Heart right ventricle (tissue), 16 donors: Measurements from ENCODE around the gene DCTD. TPM values are rescaled to one million over a fixed set of nuclear protein-coding genes. Genes with fewer than 3 reads are reported as not detected.

ENCODE experiments used
- ATAC-seq, 8 donors: fragments of 200-7000 bp; cut with Tn5 transposase; one replicate each; pipeline ENCODE4 v1.9.1; 2020; ENCODE audit warnings: mild to moderate bottlenecking in 8 of 8, moderate library complexity in 8 of 8, moderate number of reproducible peaks in 1 of 8
- DNase-seq, 2 donors: peaks; one replicate each; pipeline ENCODE4 v3.0.0-alpha.2; 2020
- H3K27ac ChIP-seq, 10 donors: fragments of 200-600 bp; sonication (generic) in 2 of 10; one replicate each; pipeline versions ENCODE4 v1.5.0 to v1.8.0; 2020 to 2022; ENCODE audit warnings: mild to moderate bottlenecking in 3 of 10
- H3K27me3 ChIP-seq, 7 donors: fragments of 200-600 bp; one replicate each; pipeline ENCODE4 v1.8.0; 2021 to 2022; ENCODE audit warnings: mild to moderate bottlenecking in 2 of 7
- H3K36me3 ChIP-seq, 9 donors: fragments of 200-600 bp; sonication (generic) in 1 of 9; one replicate each; pipeline versions ENCODE4 v1.5.0 to v1.8.0; 2020 to 2022; ENCODE audit warnings: mild to moderate bottlenecking in 2 of 9
- H3K4me1 ChIP-seq, 9 donors: fragments of 200-600 bp; sonication (generic) in 1 of 9; one replicate each; pipeline versions ENCODE4 v1.5.0 to v1.8.0; 2020 to 2022; ENCODE audit warnings: mild to moderate bottlenecking in 4 of 9
- H3K4me3 ChIP-seq, 10 donors: fragments of 200-600 bp; sonication (generic) in 2 of 10; one replicate each; pipeline versions ENCODE4 v1.5.0 to v1.8.0; 2020 to 2022; ENCODE audit warnings: mild to moderate bottlenecking in 7 of 10, moderate library complexity in 2 of 10
- H3K9me3 ChIP-seq, 11 donors: fragments of 200-600 bp in 10 of 11; sonication (generic) in 2 of 11; one replicate each; pipeline versions ENCODE4 v1.5.0 to v1.8.0; 2013 to 2022; ENCODE audit warnings: mild to moderate bottlenecking in 2 of 11, control low read depth in 1 of 11, moderate library complexity in 1 of 11
- CTCF ChIP-seq, 9 donors: fragments of 200-600 bp; sonication (generic) in 2 of 9; IDR thresholded peaks; one replicate each; pipeline versions ENCODE4 v1.5.0 to v1.8.0; 2021 to 2022; ENCODE audit warnings: antibody characterized with exemption in 9 of 9, mild to moderate bottlenecking in 5 of 9, moderate library complexity in 1 of 9
- WGBS, 2 donors: extraction: QIAGEN DNeasy Blood & Tissue Kit; methylation state at CpG; one replicate each; pipeline ENCODE4 v1.1.7; 2013; ENCODE audit warnings: inconsistent platforms in 1 of 2; 5-methylcytosine and 5-hydroxymethylcytosine counted together
- intact Hi-C, 10 donors: fragments of 100-400 bp; cut with DNase I; formaldehyde crosslinking; loops; one replicate each; pipeline versions ENCODE4 v1.11.1 to v1.14.2; 2022
- polyA plus RNA-seq, 2 donors: library from polyadenylated mRNA; stranded (reverse); fragments of 200-250 nt; gene quantifications; one replicate each; pipeline ENCODE4 v1.2.3, GENCODE V29; 2013
- total RNA-seq, 10 donors: library from RNA; stranded (reverse); fragmentation: NEBNext Ultra II Directional in 3 of 10; extraction: Animal tissue kit (Norgen Biotek cat#: 25700) in 3 of 10; gene quantifications; one replicate each; pipeline versions ENCODE4 v1.2.1 to v1.2.4, GENCODE V29; 2021 to 2023
- donor health status: Arrhythmogenic right ventricular cardiomyopathy.
- donor health status: ischemic (EF 13 %, LVEDD 7.1; RV severe dilation, severe dysfunction).
- donor health status: healthy with polysubstance abuse.
- donor health status: DM: no; HTN: yes; CAD: no.
- donor health status: DM: no; HTN: no; CAD: no.
- donor health status: ischemic (EF 25% LVEDD 6.9; RV normal size, moderate dysfunction).
- donor health status: ischemic (EF 25% LVEDD 5.7; RV mildly dilated, moderate dysfunction).
- donor health status: healthy.
- donor health status: DM: yes; HTN: yes; CAD: no.
- donor health status: Ischemic cardiomyopathy.
- donor health status: ischemic (EF 35%, LVEDD 5.7; RV mildly dilated, moderate dysfunction).
- donor health status: nonischemic (EF 11% LVEDD 7.7; RV severe dilation, severe dysfunction).
- donor health status: DM: yes; HTN: yes; CAD: no.
- donor health status: PGD.
- donor health status: ischemic (EF 29% LVEDD 5.4; RV normal size, mild dysfunction).
- donor health status: nonischemic (EF 23%, LVEDD 6.1; RV moderate dilation, normal function).

Gene DCTD
- total and polyA plus RNA-seq, 12 donors = 16.8 to 53.1 (median 38.5) TPM

GRCh38 chr4:182886768-182887167 lies 30.4 kb downstream of the DCTD start:
- ATAC-seq = no peak
- TF ChIP-seq CTCF (IDR thresholded peaks at IDR 0.05) = no peak
- intact Hi-C loops = no loop called here
- 98% methylated on average over 9 of the region's 9 CpGs for WGBS, 2 donors
- Histone ChIP-seq H3K9me3 (peaks cover 0 to 14% (median 6%) of the 10 kb centered on the region in 11 donors), H3K27ac (no peak overlapping the region), H3K4me3 (no peak overlapping the region), H3K36me3 (peaks cover 0 to 85% (median 33%) of the 10 kb centered on the region in 9 donors), H3K27me3 (no peaks in the 10 kb centered on the region), H3K4me1 (peaks cover 0 to 6% (median 0%) of the 10 kb centered on the region in 9 donors)
- DNase-seq = no peak

- 80 to 84% methylated on average over 6 of the region's 6 CpGs for WGBS, 2 donors
- no peak for ATAC-seq
- Histone ChIP-seq H3K27me3 (no peaks in the 10 kb centered on the region), H3K27ac (no peak overlapping the region), H3K36me3 (peaks cover 0 to 79% (median 28%) of the 10 kb centered on the region in 9 donors), H3K4me1 (peaks cover 0 to 11% (median 0%) of the 10 kb centered on the region in 9 donors), H3K9me3 (peaks cover 0 to 14% (median 6%) of the 10 kb centered on the region in 11 donors), H3K4me3 (no peak overlapping the region)
- intact Hi-C loops = no loop called here
- no peak for TF ChIP-seq CTCF (IDR thresholded peaks at IDR 0.05)
- DNase-seq = no peak
Measured at GRCh38 chr4:182886205-182886604, 31.0 kb downstream of the DCTD start.

GRCh38 chr4:182885738-182886077 lies 31.5 kb downstream of the DCTD start:
- Histone ChIP-seq H3K4me3 (no peak overlapping the region), H3K27me3 (no peaks in the 10 kb centered on the region), H3K9me3 (peaks cover 0 to 14% (median 6%) of the 10 kb centered on the region in 11 donors), H3K4me1 (peaks cover 0 to 16% (median 4%) of the 10 kb centered on the region in 9 donors), H3K27ac (no peak overlapping the region), H3K36me3 (peaks cover 0 to 74% (median 24%) of the 10 kb centered on the region in 9 donors)
- 69 to 78% methylated on average over 3 of the region's 3 CpGs for WGBS, 2 donors
- ATAC-seq (no peak), DNase-seq (no peak)
- TF ChIP-seq CTCF (IDR thresholded peaks at IDR 0.05) = no peak
- intact Hi-C loops = no loop called here

- H3K27me3 ChIP-seq = no peaks in the 10 kb centered on the region
- H3K36me3 ChIP-seq = peaks cover 0 to 69% (median 18%) of the 10 kb centered on the region in 9 donors
- H3K4me3 ChIP-seq = no peak overlapping the region
- peaks cover 0 to 18% (median 5%) of the 10 kb centered on the region in 9 donors for H3K4me1 ChIP-seq
- DNase-seq (no peak), ATAC-seq (no peak)
- 97 to 98% methylated on average over 3 of the region's 3 CpGs for WGBS, 2 donors
- no peak for TF ChIP-seq CTCF (IDR thresholded peaks at IDR 0.05)
- H3K9me3 ChIP-seq = peaks cover 0 to 14% (median 6%) of the 10 kb centered on the region in 11 donors
- H3K27ac ChIP-seq = no peak overlapping the region
- intact Hi-C loops = no loop called here
Measured at GRCh38 chr4:182885022-182885737, 32.0 kb downstream of the DCTD start.
